ENCODE data around the gene FOXK1.

FOXK1 gene

DNA sequence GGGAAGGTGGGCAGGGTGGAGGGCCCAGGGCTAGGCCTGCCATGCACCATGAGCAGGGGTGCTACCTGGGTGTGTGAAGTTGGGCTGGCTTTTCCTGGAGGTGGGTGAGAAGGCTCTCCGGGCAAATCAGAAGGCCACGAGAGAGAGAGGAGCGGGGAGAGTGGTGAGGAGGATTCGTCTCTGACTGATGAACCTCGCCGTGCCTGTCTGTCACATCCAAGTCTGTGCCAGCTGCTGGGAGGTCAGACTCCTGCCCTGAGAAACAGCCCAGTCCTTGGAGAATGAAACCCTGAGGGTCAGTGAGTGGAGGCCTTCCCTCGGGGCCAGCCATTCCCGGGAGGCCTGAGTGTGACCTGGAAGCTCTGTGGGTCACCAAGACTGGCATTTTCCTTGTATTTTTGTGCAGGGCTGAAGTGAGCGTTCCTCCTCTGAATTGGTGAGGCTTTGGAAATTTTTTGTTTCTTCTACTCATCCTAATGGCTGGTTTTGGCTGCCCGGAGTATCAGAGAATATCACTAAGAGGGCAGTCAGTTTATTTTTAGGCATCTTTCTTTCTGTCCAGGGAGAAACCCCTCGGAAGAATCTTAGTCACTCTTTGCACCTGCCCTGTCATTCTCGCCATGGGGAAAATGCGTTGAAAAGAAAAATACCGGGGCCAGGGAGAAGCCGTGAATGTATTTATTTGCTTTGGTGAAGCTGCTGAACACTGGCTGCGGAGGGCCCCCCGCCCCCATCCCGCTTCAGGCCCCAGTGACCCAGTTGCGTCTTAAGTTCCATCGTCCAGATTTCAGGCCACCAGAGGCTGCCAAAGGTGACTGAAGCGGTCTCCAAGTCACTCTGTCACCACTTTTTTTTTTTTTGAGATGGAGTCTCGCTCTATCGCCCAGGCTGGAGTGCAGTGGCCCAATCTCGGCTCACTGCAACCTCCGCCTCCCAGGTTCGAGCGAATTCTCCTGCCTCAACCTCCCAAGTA, 86.8 kb downstream of the FOXK1 start:
- H3K27ac ChIP-seq (ENCODE audit: poor library complexity, severe bottlenecking): no peak overlapping the region
- no peak for ATAC-seq (ENCODE audit: low read depth)
- H3K4me3 ChIP-seq (ENCODE audit: severe bottlenecking): no peak overlapping the region
- no peak for DNase-seq (ENCODE audit: low spot score)
- H3K36me3 ChIP-seq (ENCODE audit: low read depth): peaks cover 21% of the 10 kb centered on the region
- no peaks in the 10 kb centered on the region for H3K9me3 ChIP-seq (ENCODE audit: severe bottlenecking)
- TF ChIP-seq, protein P1, sequence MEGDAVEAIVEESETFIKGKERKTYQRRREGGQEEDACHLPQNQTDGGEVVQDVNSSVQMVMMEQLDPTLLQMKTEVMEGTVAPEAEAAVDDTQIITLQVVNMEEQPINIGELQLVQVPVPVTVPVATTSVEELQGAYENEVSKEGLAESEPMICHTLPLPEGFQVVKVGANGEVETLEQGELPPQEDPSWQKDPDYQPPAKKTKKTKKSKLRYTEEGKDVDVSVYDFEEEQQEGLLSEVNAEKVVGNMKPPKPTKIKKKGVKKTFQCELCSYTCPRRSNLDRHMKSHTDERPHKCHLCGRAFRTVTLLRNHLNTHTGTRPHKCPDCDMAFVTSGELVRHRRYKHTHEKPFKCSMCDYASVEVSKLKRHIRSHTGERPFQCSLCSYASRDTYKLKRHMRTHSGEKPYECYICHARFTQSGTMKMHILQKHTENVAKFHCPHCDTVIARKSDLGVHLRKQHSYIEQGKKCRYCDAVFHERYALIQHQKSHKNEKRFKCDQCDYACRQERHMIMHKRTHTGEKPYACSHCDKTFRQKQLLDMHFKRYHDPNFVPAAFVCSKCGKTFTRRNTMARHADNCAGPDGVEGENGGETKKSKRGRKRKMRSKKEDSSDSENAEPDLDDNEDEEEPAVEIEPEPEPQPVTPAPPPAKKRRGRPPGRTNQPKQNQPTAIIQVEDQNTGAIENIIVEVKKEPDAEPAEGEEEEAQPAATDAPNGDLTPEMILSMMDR (IDR thresholded peaks at IDR 0.05; ENCODE audit: poor library complexity, severe bottlenecking): no peak
- no peaks in the 10 kb centered on the region for H3K27me3 ChIP-seq (ENCODE audit: insufficient read depth, poor library complexity, severe bottlenecking)
- no peaks in the 10 kb centered on the region for H3K4me1 ChIP-seq (ENCODE audit: insufficient read depth, poor library complexity, severe bottlenecking)

DNA sequence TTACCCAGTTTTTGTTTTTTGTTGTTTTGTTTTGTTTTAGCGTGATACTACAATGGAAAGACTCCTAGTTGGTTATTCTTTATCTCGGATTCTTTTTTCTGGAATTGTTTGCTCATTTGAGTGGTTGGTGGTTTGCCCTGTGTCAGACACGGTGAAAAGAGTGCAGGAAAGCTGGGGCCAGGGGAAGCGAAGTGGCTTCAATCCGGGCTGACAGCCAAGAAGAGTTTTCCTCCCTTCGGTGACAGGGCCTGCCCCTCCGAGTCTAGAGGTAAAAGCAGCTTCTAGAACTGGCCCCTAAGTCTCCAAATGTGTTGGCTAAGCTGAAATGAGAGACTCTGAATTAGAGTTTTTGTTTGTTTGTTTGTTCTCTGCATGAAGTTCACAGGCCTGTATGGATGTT, 87.7 kb downstream of the FOXK1 start:
- Histone ChIP-seq H3K27ac (ENCODE audit: poor library complexity, severe bottlenecking) (no peak overlapping the region), H3K36me3 (ENCODE audit: low read depth) (peaks cover 13% of the 10 kb centered on the region; the same call in 1 of the 2 replicates), H3K9me3 (ENCODE audit: severe bottlenecking) (no peaks in the 10 kb centered on the region), H3K4me1 (ENCODE audit: insufficient read depth, poor library complexity, severe bottlenecking) (no peaks in the 10 kb centered on the region), H3K4me3 (ENCODE audit: severe bottlenecking) (no peak overlapping the region), H3K27me3 (ENCODE audit: insufficient read depth, poor library complexity, severe bottlenecking) (no peaks in the 10 kb centered on the region)
- ATAC-seq (ENCODE audit: low read depth) (no peak), DNase-seq (ENCODE audit: low spot score) (no peak)
- TF ChIP-seq, protein P1 (IDR thresholded peaks at IDR 0.05; ENCODE audit: poor library complexity, severe bottlenecking): no peak

DNA sequence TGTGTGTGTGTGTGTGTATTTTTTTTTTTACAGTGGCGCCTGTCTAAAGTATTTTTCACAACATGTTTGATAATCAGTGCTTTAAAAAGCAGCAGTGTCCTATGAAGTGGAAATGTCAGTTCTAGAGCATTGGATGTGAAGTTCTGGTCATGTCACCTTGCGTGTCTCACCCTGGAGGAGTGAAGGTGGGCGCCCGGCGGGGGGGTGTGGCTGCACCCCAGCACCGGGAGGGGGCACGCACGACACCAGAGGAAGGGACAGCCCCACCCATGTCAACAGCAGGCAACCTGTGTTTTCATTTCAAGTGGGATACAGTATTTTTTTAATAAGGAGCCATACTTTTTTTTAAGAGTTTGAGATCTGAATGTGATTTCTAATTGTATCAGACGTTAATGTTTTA, 88.8 kb downstream of the FOXK1 start:
- TF ChIP-seq, protein P1 (IDR thresholded peaks at IDR 0.05; ENCODE audit: poor library complexity, severe bottlenecking): no peak
- no peaks in the 10 kb centered on the region for H3K27me3 ChIP-seq (ENCODE audit: insufficient read depth, poor library complexity, severe bottlenecking)
- peaks cover 12% of the 10 kb centered on the region; the same call in 1 of the 2 replicates for H3K36me3 ChIP-seq (ENCODE audit: low read depth)
- ATAC-seq (ENCODE audit: low read depth) (no peak), DNase-seq (ENCODE audit: low spot score) (no peak)
- no peaks in the 10 kb centered on the region for H3K4me1 ChIP-seq (ENCODE audit: insufficient read depth, poor library complexity, severe bottlenecking)
- H3K4me3 ChIP-seq (ENCODE audit: severe bottlenecking): no peak overlapping the region
- H3K9me3 ChIP-seq (ENCODE audit: severe bottlenecking): no peaks in the 10 kb centered on the region
- no peak overlapping the region for H3K27ac ChIP-seq (ENCODE audit: poor library complexity, severe bottlenecking)

DNA sequence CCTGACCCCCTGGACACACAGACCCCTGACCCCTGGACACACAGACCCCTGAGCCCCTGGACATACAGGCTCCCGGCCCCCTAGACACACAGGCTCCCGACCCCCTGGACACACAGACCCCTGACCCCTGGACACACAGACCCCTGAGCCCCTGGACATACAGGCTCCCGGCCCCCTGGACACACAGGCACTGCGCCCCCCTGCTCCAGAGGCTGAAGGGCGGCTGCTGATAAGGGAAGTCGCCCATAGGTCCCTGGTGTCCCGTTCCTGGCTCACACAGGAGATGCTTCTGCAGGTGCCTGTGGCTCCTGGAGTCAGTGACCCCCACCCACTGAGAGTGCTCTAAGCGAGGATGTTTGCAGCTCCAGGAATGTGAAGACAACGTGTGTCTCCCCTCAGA, 89.6 kb downstream of the FOXK1 start:
- ATAC-seq (ENCODE audit: low read depth) (no peak), DNase-seq (ENCODE audit: low spot score) (no peak)
- Histone ChIP-seq H3K4me3 (ENCODE audit: severe bottlenecking) (no peak overlapping the region), H3K9me3 (ENCODE audit: severe bottlenecking) (no peaks in the 10 kb centered on the region), H3K27me3 (ENCODE audit: insufficient read depth, poor library complexity, severe bottlenecking) (no peaks in the 10 kb centered on the region), H3K27ac (ENCODE audit: poor library complexity, severe bottlenecking) (no peak overlapping the region), H3K4me1 (ENCODE audit: insufficient read depth, poor library complexity, severe bottlenecking) (peaks cover 1% of the 10 kb centered on the region), H3K36me3 (ENCODE audit: low read depth) (0 out of 2 replicates have a peak, but pooled peaks cover 11% of the 10 kb centered on the region)
- TF ChIP-seq, protein P1 (IDR thresholded peaks at IDR 0.05; ENCODE audit: poor library complexity, severe bottlenecking): no peak

DNA sequence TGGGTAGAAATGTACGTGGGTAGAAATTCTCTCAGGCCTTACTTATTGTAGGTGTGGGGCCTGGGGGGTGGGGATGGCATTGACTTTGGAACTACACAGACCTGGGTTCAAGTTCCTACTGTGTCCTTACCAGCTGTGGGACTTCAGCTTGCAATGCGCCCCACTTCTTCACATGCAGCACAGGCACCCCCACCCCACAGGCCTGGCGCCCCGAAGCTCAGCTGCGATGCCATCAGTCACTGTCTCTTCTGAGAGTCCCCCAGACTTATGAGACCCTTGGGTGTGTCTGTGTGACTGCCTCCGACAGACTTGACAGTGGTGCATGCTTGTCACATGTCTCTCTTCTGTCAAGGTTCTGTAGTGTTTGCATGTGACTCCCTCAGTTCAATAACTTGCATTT, 90.2 kb downstream of the FOXK1 start:
- TF ChIP-seq, protein P1 (IDR thresholded peaks at IDR 0.05; ENCODE audit: poor library complexity, severe bottlenecking): no peak
- Histone ChIP-seq H3K4me1 (ENCODE audit: insufficient read depth, poor library complexity, severe bottlenecking) (peaks cover 2% of the 10 kb centered on the region), H3K36me3 (ENCODE audit: low read depth) (peaks cover 11% of the 10 kb centered on the region; the same call in 1 of the 2 replicates), H3K27me3 (ENCODE audit: insufficient read depth, poor library complexity, severe bottlenecking) (no peaks in the 10 kb centered on the region), H3K4me3 (ENCODE audit: severe bottlenecking) (no peak overlapping the region), H3K27ac (ENCODE audit: poor library complexity, severe bottlenecking) (no peak overlapping the region), H3K9me3 (ENCODE audit: severe bottlenecking) (no peaks in the 10 kb centered on the region)
- ATAC-seq (ENCODE audit: low read depth): no peak
- no peak for DNase-seq (ENCODE audit: low spot score)
